K562 (cell line): ENCODE data around the gene SLC38A10. TPM values are rescaled to one million over a fixed set of nuclear protein-coding genes. Genes with fewer than 3 reads are reported as not detected.
A peak's percentile ranks its signal among the peaks of the same experiment; 100 is the strongest.

Experiments
- C11orf30 ChIP-seq: fragments of 450-650 bp; IDR thresholded peaks from 2 replicates; pipeline ENCODE4 v1.6.1; 2016; ENCODE audit warnings: low read depth, mild to moderate bottlenecking
- CBX2 ChIP-seq: fragments of 200-600 bp; sonication (generic); IDR thresholded peaks from one replicate; pipeline ENCODE4 v1.6.1; 2012; ENCODE audit warnings: mild to moderate bottlenecking, low read length, inconsistent platforms; ENCODE audit not compliant: insufficient read depth, poor library complexity, severe bottlenecking
- CSDE1 ChIP-seq, 2 experiments: fragments of 450-650 bp; IDR thresholded peaks; 2 replicates each; pipeline ENCODE4 v1.6.1; 2016; ENCODE audit warnings: mild to moderate bottlenecking in 1 of 2
- FOXK2 ChIP-seq, 2 experiments: fragments of 450-650 bp; IDR thresholded peaks in 1 of 2; conservative IDR thresholded peaks in 1 of 2; 2 replicates each; pipeline ENCODE4 v1.6.1; 2016; ENCODE audit warnings: low read depth in 2 of 2, mild to moderate bottlenecking in 1 of 2
- NFE2 ChIP-seq: IDR thresholded peaks from 2 replicates; pipeline ENCODE4 v1.6.1; 2014; ENCODE audit warnings: antibody characterized with exemption, low read depth
- PML ChIP-seq: IDR thresholded peaks from 2 replicates; pipeline ENCODE4 v1.6.1; 2012; ENCODE audit warnings: low read length, inconsistent platforms
- POLR2A ChIP-seq: fragments of 450-650 bp; conservative IDR thresholded peaks from 2 replicates; pipeline ENCODE4 v1.6.1; 2016
- SIN3B ChIP-seq: fragments of 450-650 bp; IDR thresholded peaks from 2 replicates; pipeline ENCODE4 v1.6.1; 2017; ENCODE audit warnings: low read depth, mild to moderate bottlenecking, moderate library complexity
- SIX5 ChIP-seq, 2 experiments: IDR thresholded peaks; 2 replicates each; pipeline ENCODE4 v1.6.1; 2011; ENCODE audit warnings: low read length in 2 of 2, borderline replicate concordance in 1 of 2, low read depth in 1 of 2, mild to moderate bottlenecking in 1 of 2, moderate library complexity in 1 of 2; ENCODE audit not compliant: insufficient read depth in 1 of 2
- SMAD3 ChIP-seq: fragments of 450-650 bp; formaldehyde crosslinking; conservative IDR thresholded peaks from 2 replicates; pipeline ENCODE4 v1.4.0; 2020; ENCODE audit warnings: mild to moderate bottlenecking
- SUPT5H ChIP-seq: fragments of 450-650 bp; IDR thresholded peaks from 2 replicates; pipeline ENCODE4 v1.6.1; 2016
- TFAM ChIP-seq: fragments of 250-450 bp; sonication (Bioruptor Pico); conservative IDR thresholded peaks from 2 replicates; pipeline ENCODE4 v1.5.0; 2021; ENCODE audit warnings: mild to moderate bottlenecking, moderate library complexity
- ZBTB7A ChIP-seq: IDR thresholded peaks from 2 replicates; pipeline ENCODE4 v1.6.1; 2011; ENCODE audit warnings: low read depth, mild to moderate bottlenecking, low read length, moderate library complexity, borderline replicate concordance; ENCODE audit not compliant: control insufficient read depth
- polyA plus RNA-seq, 8 experiments: library from polyadenylated mRNA; depleted of rRNA in 4 of 8; stranded (reverse) in 5 of 8; unstranded in 3 of 8; fragments of >200 nt; fragmentation: Nextera tagmentation in 2 of 8; fragmentation: Illumina TruSeq in 1 of 8; extraction: Ambion mirVana in 2 of 8; extraction: Trizol in 1 of 8; gene quantifications; 2 replicates each; pipeline versions ENCODE4 v1.2.1 to v1.2.3, GENCODE V29; 2011 to 2014; ENCODE audit warnings: inconsistent platforms in 1 of 8, missing spikeins in 1 of 8
- total RNA-seq, 7 experiments: library from RNA; depleted of rRNA in 6 of 7; stranded (reverse); fragments of >200 nt in 6 of 7; fragmentation: Illumina TruSeq in 2 of 7; extraction: Trizol in 2 of 7; gene quantifications; 2 replicates each; pipeline versions ENCODE4 v1.2.1 to v1.2.3, GENCODE V29; 2011 to 2021; ENCODE audit warnings: low replicate concordance in 1 of 7
- TF ChIP-seq, protein P1 (sequence below): fragments of 150-350 bp; IDR thresholded peaks from 2 replicates; pipeline ENCODE4 v1.6.1; 2014; ENCODE audit warnings: low read depth, mild to moderate bottlenecking, low read length, borderline replicate concordance
- TF ChIP-seq, protein P2 (sequence below), 2 experiments: fragments of 200-800 bp in 1 of 2; sonication (Bioruptor generic) in 1 of 2; sonication (generic) in 1 of 2; formaldehyde crosslinking in 1 of 2; IDR thresholded peaks in 1 of 2; conservative IDR thresholded peaks in 1 of 2; 2 replicates each; pipeline versions ENCODE4 v1.5.0 to v1.6.1; 2016 to 2020; ENCODE audit warnings: missing compliant biosample characterization in 1 of 2, missing genetic modification characterization in 1 of 2, missing genetic modification reagents in 1 of 2
- TF ChIP-seq, protein P3 (sequence below): fragments of 450-650 bp; conservative IDR thresholded peaks from 2 replicates; pipeline ENCODE4 v1.6.1; 2016; ENCODE audit warnings: missing genetic modification characterization, low read depth, mild to moderate bottlenecking, missing compliant biosample characterization, moderate library complexity

The SLC38A10 gene
- total and polyA plus RNA-seq, 9 of the 15 experiments (the other 6 are each of a cell fraction or from before 2014, with no cell fraction given), result 0.45 to 54.2 (median 13.8) TPM

DNA sequence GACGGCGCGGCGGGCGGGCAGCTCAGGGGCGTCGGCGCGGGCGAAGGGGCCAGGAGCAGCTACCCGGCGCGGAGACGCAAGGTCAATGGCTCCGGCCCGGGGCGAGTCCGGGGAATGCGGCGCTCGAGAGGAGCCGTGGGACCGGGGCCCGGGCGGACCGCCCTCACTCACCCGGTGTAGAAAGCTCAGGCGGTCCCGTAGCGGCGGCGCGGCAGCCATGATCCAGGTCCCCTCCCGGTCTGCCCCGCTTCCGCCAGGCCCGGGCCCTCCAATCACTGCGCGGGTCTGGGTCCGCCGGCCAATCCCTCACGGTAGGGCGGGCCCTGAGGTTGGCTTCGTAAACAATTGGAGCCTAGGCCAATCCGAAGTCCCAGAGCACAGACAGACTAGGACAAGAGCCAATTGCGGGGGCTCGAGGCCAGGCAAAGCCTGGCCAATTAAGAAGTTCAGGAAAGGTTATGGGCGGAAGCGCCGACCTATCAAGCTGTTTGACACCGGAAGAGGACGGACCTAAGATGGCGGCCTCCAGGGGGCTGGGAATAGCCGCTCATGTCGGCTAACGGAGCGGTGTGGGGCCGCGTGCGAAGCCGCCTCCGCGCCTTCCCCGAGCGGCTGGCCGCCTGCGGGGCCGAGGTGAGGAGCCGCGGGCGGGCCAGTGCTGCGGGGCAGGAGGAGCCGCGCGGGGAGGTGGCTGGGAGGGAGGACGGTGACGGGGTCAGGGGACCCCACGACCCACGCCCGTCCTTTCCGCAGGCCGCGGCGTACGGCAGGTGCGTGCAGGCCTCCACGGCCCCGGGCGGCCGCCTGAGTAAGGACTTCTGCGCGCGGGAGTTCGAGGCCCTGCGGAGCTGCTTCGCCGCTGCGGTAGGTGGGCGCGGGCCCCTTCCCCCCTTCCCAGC lies 56.0 kb downstream of the SLC38A10 start, which contains the start of the genes NDUFAF8 and TEPSIN (continued):
- TF ChIP-seq ZBTB7A, result peak; percentile 72; the same call in 1 of the 2 replicates
- peak; percentile 97 for TF ChIP-seq SIN3B
- peak; percentile 55 for TF ChIP-seq PML
- peak; percentile 56 for TF ChIP-seq SUPT5H
- TF ChIP-seq C11orf30, result peak; percentile 96
- TF ChIP-seq POLR2A, result peak; percentile 75
- no peak for TF ChIP-seq TFAM (CRISPR knock-in tag)
- TF ChIP-seq SMAD3 (CRISPR knock-in tag), result no peak
- no peak for TF ChIP-seq NFE2
- TF ChIP-seq, protein P1, sequence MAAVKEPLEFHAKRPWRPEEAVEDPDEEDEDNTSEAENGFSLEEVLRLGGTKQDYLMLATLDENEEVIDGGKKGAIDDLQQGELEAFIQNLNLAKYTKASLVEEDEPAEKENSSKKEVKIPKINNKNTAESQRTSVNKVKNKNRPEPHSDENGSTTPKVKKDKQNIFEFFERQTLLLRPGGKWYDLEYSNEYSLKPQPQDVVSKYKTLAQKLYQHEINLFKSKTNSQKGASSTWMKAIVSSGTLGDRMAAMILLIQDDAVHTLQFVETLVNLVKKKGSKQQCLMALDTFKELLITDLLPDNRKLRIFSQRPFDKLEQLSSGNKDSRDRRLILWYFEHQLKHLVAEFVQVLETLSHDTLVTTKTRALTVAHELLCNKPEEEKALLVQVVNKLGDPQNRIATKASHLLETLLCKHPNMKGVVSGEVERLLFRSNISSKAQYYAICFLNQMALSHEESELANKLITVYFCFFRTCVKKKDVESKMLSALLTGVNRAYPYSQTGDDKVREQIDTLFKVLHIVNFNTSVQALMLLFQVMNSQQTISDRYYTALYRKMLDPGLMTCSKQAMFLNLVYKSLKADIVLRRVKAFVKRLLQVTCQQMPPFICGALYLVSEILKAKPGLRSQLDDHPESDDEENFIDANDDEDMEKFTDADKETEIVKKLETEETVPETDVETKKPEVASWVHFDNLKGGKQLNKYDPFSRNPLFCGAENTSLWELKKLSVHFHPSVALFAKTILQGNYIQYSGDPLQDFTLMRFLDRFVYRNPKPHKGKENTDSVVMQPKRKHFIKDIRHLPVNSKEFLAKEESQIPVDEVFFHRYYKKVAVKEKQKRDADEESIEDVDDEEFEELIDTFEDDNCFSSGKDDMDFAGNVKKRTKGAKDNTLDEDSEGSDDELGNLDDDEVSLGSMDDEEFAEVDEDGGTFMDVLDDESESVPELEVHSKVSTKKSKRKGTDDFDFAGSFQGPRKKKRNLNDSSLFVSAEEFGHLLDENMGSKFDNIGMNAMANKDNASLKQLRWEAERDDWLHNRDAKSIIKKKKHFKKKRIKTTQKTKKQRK, result peak; percentile 97
- TF ChIP-seq CBX2, result no peak
- no peak for TF ChIP-seq CSDE1 (IDR thresholded peaks at IDR 0.05)
- peak; percentile 47 to 71 for TF ChIP-seq SIX5 (IDR thresholded peaks at IDR 0.05; ENCODE audit: borderline replicate concordance in 1 of 2, insufficient read depth in 1 of 2, low read depth in 1 of 2, low read length in 2 of 2)
- peak; percentile 91 for TF ChIP-seq FOXK2 (conservative IDR thresholded peaks at IDR 0.05 in 1 of 2, IDR thresholded peaks at IDR 0.05 in 1 of 2; ENCODE audit: low read depth in 2 of 2)
- TF ChIP-seq, protein P2, sequence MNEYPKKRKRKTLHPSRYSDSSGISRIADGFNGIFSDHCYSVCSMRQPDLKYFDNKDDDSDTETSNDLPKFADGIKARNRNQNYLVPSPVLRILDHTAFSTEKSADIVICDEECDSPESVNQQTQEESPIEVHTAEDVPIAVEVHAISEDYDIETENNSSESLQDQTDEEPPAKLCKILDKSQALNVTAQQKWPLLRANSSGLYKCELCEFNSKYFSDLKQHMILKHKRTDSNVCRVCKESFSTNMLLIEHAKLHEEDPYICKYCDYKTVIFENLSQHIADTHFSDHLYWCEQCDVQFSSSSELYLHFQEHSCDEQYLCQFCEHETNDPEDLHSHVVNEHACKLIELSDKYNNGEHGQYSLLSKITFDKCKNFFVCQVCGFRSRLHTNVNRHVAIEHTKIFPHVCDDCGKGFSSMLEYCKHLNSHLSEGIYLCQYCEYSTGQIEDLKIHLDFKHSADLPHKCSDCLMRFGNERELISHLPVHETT (CRISPR knock-in tag; conservative IDR thresholded peaks at IDR 0.05 in 1 of 2, IDR thresholded peaks at IDR 0.05 in 1 of 2), result peak in 1 of 2 experiments; percentile 72; a peak in 2 of 4 replicates
- TF ChIP-seq, protein P3, sequence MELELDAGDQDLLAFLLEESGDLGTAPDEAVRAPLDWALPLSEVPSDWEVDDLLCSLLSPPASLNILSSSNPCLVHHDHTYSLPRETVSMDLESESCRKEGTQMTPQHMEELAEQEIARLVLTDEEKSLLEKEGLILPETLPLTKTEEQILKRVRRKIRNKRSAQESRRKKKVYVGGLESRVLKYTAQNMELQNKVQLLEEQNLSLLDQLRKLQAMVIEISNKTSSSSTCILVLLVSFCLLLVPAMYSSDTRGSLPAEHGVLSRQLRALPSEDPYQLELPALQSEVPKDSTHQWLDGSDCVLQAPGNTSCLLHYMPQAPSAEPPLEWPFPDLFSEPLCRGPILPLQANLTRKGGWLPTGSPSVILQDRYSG (tag), result no peak
